ENCODE measurements around the gene PNPT1.

GRCh38 chr2:55721596-55722215, 28.1 kb upstream of the PNPT1 start:
- TF ChIP-seq CHD4 (IDR thresholded peaks at IDR 0.05; ENCODE audit: borderline replicate concordance) (no peak), E2F6 (IDR thresholded peaks at IDR 0.05; ENCODE audit: borderline replicate concordance, low read depth) (no peak), KDM5A (IDR thresholded peaks at IDR 0.05) (no peak), MAZ (IDR thresholded peaks at IDR 0.05; ENCODE audit: borderline replicate concordance, low read depth, low read length) (no peak), MAX (IDR thresholded peaks at IDR 0.05) (no peak)
- TF ChIP-seq, protein P1, sequence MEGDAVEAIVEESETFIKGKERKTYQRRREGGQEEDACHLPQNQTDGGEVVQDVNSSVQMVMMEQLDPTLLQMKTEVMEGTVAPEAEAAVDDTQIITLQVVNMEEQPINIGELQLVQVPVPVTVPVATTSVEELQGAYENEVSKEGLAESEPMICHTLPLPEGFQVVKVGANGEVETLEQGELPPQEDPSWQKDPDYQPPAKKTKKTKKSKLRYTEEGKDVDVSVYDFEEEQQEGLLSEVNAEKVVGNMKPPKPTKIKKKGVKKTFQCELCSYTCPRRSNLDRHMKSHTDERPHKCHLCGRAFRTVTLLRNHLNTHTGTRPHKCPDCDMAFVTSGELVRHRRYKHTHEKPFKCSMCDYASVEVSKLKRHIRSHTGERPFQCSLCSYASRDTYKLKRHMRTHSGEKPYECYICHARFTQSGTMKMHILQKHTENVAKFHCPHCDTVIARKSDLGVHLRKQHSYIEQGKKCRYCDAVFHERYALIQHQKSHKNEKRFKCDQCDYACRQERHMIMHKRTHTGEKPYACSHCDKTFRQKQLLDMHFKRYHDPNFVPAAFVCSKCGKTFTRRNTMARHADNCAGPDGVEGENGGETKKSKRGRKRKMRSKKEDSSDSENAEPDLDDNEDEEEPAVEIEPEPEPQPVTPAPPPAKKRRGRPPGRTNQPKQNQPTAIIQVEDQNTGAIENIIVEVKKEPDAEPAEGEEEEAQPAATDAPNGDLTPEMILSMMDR (IDR thresholded peaks at IDR 0.05) = no peak

Measured in A549 (cell line).